Adrenal gland (tissue), 5 donors: ENCODE data around the gene PPARGC1A.

Source experiments
- CTCF ChIP-seq, 6 experiments: fragments of 450-650 bp in 4 of 6; fragments of 200-600 bp in 2 of 6; sonication (generic) in 1 of 6; IDR thresholded peaks; 1 replicate in 5 of 6; 2 replicates in 1 of 6; pipeline versions ENCODE4 v1.5.1 to v1.8.0; 2016 to 2021; ENCODE audit warnings: antibody characterized with exemption in 6 of 6, mild to moderate bottlenecking in 2 of 6, moderate library complexity in 1 of 6
- POLR2A ChIP-seq, 2 donors: fragments of 450-650 bp; IDR thresholded peaks; one replicate each; pipeline ENCODE4 v1.6.1; 2017; ENCODE audit warnings: antibody characterized with exemption in 2 of 2, mild to moderate bottlenecking in 2 of 2, moderate library complexity in 1 of 2
- donor health status: DM: no; HTN: no; CAD: no.

DNA sequence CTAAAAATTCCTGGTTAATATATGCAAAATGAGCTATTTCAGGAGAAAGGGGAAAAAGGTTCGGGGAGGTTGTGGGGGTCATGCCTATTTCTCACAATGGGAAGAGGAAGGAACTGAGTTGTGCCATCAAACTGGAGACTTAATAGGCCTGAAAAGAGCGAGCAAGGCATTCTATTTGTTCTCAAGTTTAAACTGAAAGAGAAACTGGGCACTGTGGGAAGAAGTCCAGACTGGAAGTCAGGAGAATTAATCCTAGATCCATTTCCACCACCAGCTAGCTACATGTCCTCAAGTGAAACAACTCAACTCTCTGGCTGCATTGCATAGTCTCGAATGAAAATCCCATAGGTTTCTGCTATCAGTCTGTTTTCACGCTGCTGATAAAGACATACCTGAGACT, 50.6 kb downstream of the PPARGC1A start:
- TF ChIP-seq CTCF (IDR thresholded peaks at IDR 0.05), result no peak
- no peak for TF ChIP-seq POLR2A (IDR thresholded peaks at IDR 0.05)
